HepG2 (cell line): ENCODE data around the gene HDLBP. TPM values are rescaled to one million over a fixed set of nuclear protein-coding genes. Genes with fewer than 3 reads are reported as not detected.

Experiments
- ATAC-seq: fragments of 200-7000 bp; cut with Tn5 transposase; 3 replicates; pipeline ENCODE4 v1.9.1; 2020; ENCODE audit warnings: mild to moderate bottlenecking, moderate library complexity
- BruUV-seq: library from RNA; stranded (reverse); fragments of 400-500 nt; replicated peaks from 2 replicates; lab custom pipeline; 2021; lab: Mats Ljungman, UMichigan
- CTCF ChIA-PET: fragments of 300-600 bp; formaldehyde crosslinking; extraction: SDS; loops from one replicate; lab custom pipeline; 2021; ENCODE audit warnings: low total read pairs, inconsistent platforms, low intra/inter-chr PET ratio; lab: Yijun Ruan, JAX
- POLR2A ChIA-PET: fragments of 350-600 bp; sonication (Branson Sonifier 250); formaldehyde crosslinking; loops from one replicate; lab custom pipeline; 2020; ENCODE audit warnings: antibody characterized with exemption, inconsistent platforms; lab: Yijun Ruan, JAX
- DNase-seq: peaks from one replicate; pipeline ENCODE4 v3.0.0-alpha.2; 2015; ENCODE audit warnings: low spot score
- FAIRE-seq: peaks from 3 replicates; lab custom pipeline; 2011; peaks lifted over from hg19 to GRCh38; lab: Jason Lieb, UNC
- H2AFZ ChIP-seq: one replicate; pipeline ENCODE4 v1.6.1; 2011; ENCODE audit warnings: low read length, inconsistent platforms
- H3K27ac ChIP-seq: fragments of 300-600 bp; 3 replicates; pipeline ENCODE4 v1.8.0; 2011; ENCODE audit warnings: mixed run types, mild to moderate bottlenecking, mixed read lengths, low read length, inconsistent platforms; ENCODE audit not compliant: insufficient read depth; ENCODE audit errors: extremely low read length
- H3K27me3 ChIP-seq, 2 experiments: fragments of 200-600 bp in 1 of 2; 2 replicates in 1 of 2; 3 replicates in 1 of 2; pipeline versions ENCODE4 v1.6.0 to v1.8.0; 2011; ENCODE audit warnings: low read length in 2 of 2, mild to moderate bottlenecking in 2 of 2, moderate library complexity in 2 of 2, inconsistent platforms in 1 of 2; ENCODE audit not compliant: insufficient read depth in 2 of 2, control insufficient read depth in 1 of 2
- H3K36me3 ChIP-seq, 2 experiments: fragments of 200-600 bp in 1 of 2; replicated peaks in 1 of 2; 2 replicates in 1 of 2; 3 replicates in 1 of 2; pipeline versions ENCODE4 v1.5.1 to v1.8.0; 2011; ENCODE audit warnings: low read length in 2 of 2, inconsistent platforms in 1 of 2; ENCODE audit not compliant: insufficient read depth in 2 of 2, control insufficient read depth in 1 of 2
- H3K4me1 ChIP-seq: 2 replicates; pipeline ENCODE4 v1.5.1; 2012; ENCODE audit warnings: low read length, inconsistent platforms; ENCODE audit not compliant: insufficient read depth
- H3K4me2 ChIP-seq: 2 replicates; pipeline ENCODE4 v1.6.0; 2011; ENCODE audit warnings: low read depth, low read length, inconsistent platforms
- H3K4me3 ChIP-seq, 3 experiments: fragments of 200-600 bp in 1 of 3; sonication (generic), shearing (Covaris generic) in 1 of 3; replicated peaks in 1 of 3; 2 replicates each; pipeline ENCODE4 v1.5.1; 2011 to 2016; ENCODE audit warnings: low read length in 3 of 3, inconsistent platforms in 2 of 3, low read depth in 2 of 3, mild to moderate bottlenecking in 2 of 3, control low read depth in 1 of 3, mixed read lengths in 1 of 3; ENCODE audit not compliant: insufficient read depth in 1 of 3
- H3K79me2 ChIP-seq: one replicate; pipeline ENCODE4 v1.6.1; 2011; ENCODE audit warnings: low read length, inconsistent platforms; ENCODE audit not compliant: insufficient read depth
- H3K9ac ChIP-seq: 2 replicates; pipeline ENCODE4 v1.6.0; 2011; ENCODE audit warnings: mild to moderate bottlenecking, low read depth, low read length, inconsistent platforms; ENCODE audit not compliant: insufficient read depth
- H3K9me3 ChIP-seq: 2 replicates; pipeline ENCODE4 v1.5.1; 2012; ENCODE audit warnings: mild to moderate bottlenecking, low read length
- H4K20me1 ChIP-seq: 2 replicates; pipeline ENCODE4 v1.6.0; 2011; ENCODE audit warnings: inconsistent platforms, mild to moderate bottlenecking, low read length, moderate library complexity; ENCODE audit not compliant: insufficient read depth
- LCORL ChIP-seq, 2 experiments: fragments of 450-650 bp in 1 of 2; sonication (generic) in 1 of 2; formaldehyde crosslinking in 1 of 2; IDR thresholded peaks; 2 replicates each; pipeline versions ENCODE4 v1.5.0 to v1.6.1; 2017 to 2020; ENCODE audit warnings: antibody characterized with exemption in 1 of 2, missing genetic modification reagents in 1 of 2
- NCOA1 ChIP-seq: sonication (generic); formaldehyde crosslinking; IDR thresholded peaks from 2 replicates; pipeline ENCODE4 v1.9.0; 2021; ENCODE audit warnings: missing genetic modification reagents
- RFX3 ChIP-seq: IDR thresholded peaks from 2 replicates; pipeline ENCODE4 v1.6.1; 2016; ENCODE audit warnings: missing biosample characterization, missing genetic modification reagents
- SP1 ChIP-seq, 2 experiments: fragments of 450-650 bp in 1 of 2; sonication (generic) in 1 of 2; formaldehyde crosslinking in 1 of 2; IDR thresholded peaks; 2 replicates each; pipeline versions ENCODE4 v1.4.0 to v1.6.1; 2016 to 2020; ENCODE audit warnings: missing genetic modification reagents in 1 of 2
- SRSF1 ChIP-seq: fragments of 200-400 bp; formaldehyde crosslinking; optimal IDR thresholded peaks from 2 replicates; pipeline ENCODE3; 2017; ENCODE audit warnings: mild to moderate bottlenecking, low read depth, low read length, moderate library complexity
- STAG1 ChIP-seq: sonication (generic); formaldehyde crosslinking; IDR thresholded peaks from 2 replicates; pipeline ENCODE4 v1.4.0; 2020; ENCODE audit warnings: missing genetic modification reagents
- ZNF282 ChIP-seq: fragments of 450-650 bp; IDR thresholded peaks from 2 replicates; pipeline ENCODE4 v1.6.1; 2018; ENCODE audit not compliant: partially characterized antibody
- ZNF546 ChIP-seq: sonication (generic); formaldehyde crosslinking; conservative IDR thresholded peaks from 2 replicates; pipeline ENCODE4 v1.8.1; 2023; ENCODE audit warnings: mild to moderate bottlenecking, missing genetic modification reagents
- ZNF572 ChIP-seq: sonication (generic); formaldehyde crosslinking; IDR thresholded peaks from 2 replicates; pipeline ENCODE4 v1.5.1; 2020; ENCODE audit warnings: mild to moderate bottlenecking, missing genetic modification reagents
- ZNF761 ChIP-seq: sonication (generic); formaldehyde crosslinking; conservative IDR thresholded peaks from 2 replicates; pipeline ENCODE4 v1.4.0; 2020; ENCODE audit warnings: mild to moderate bottlenecking, missing genetic modification reagents
- WGBS: methylation state at CpG from one replicate; pipeline ENCODE4 v1.1.6; 2017; ENCODE audit warnings: low lambda C conversion rate; 5-methylcytosine and 5-hydroxymethylcytosine counted together
- in situ Hi-C: cut with HindIII; loops from 2 replicates; pipeline ENCODE4 v1.10.0; 2017; ENCODE audit warnings: low pct_unique_long_range_greater_than_20kb; ENCODE audit not compliant: extremely low pct_ligation_motif_present
- intact Hi-C: fragments of 100-400 bp; cut with micrococcal nuclease; formaldehyde crosslinking; loops from one replicate; pipeline ENCODE4 v1.10.0; 2022; ENCODE audit not compliant: unreplicated experiment
- polyA plus RNA-seq, 8 experiments: library from polyadenylated mRNA; depleted of rRNA in 3 of 8; stranded (reverse) in 7 of 8; unstranded in 1 of 8; fragments of >200 nt; fragmentation: Illumina TruSeq in 4 of 8; extraction: Trizol in 4 of 8; gene quantifications; 2 replicates each; pipeline versions ENCODE4 v1.2.1 to v1.2.3, GENCODE V29; 2011 to 2016; ENCODE audit warnings: low read depth in 4 of 8, missing spikeins in 1 of 8, mixed read lengths in 1 of 8; ENCODE audit not compliant: insufficient read depth in 1 of 8
- total RNA-seq, 5 experiments: library from RNA; depleted of rRNA; stranded (reverse); fragments of >200 nt; fragmentation: Illumina TruSeq; extraction: Trizol; gene quantifications; 2 replicates each; pipeline ENCODE4 v1.2.3, GENCODE V29; 2016; ENCODE audit warnings: low read depth in 1 of 5
- TF ChIP-seq, protein P1 (sequence below): sonication (generic); formaldehyde crosslinking; IDR thresholded peaks from 2 replicates; pipeline ENCODE4 v1.8.0; 2022; ENCODE audit warnings: low read depth, missing genetic modification reagents
- TF ChIP-seq, protein P2 (sequence below): sonication (generic); formaldehyde crosslinking; IDR thresholded peaks from 2 replicates; pipeline ENCODE4 v1.5.1; 2020; ENCODE audit warnings: mild to moderate bottlenecking, missing genetic modification reagents

Gene HDLBP
- total and polyA plus RNA-seq, 2 of the 13 experiments (the other 11 are each of a cell fraction or from before 2014, with no cell fraction given): 464 to 707 TPM

DNA sequence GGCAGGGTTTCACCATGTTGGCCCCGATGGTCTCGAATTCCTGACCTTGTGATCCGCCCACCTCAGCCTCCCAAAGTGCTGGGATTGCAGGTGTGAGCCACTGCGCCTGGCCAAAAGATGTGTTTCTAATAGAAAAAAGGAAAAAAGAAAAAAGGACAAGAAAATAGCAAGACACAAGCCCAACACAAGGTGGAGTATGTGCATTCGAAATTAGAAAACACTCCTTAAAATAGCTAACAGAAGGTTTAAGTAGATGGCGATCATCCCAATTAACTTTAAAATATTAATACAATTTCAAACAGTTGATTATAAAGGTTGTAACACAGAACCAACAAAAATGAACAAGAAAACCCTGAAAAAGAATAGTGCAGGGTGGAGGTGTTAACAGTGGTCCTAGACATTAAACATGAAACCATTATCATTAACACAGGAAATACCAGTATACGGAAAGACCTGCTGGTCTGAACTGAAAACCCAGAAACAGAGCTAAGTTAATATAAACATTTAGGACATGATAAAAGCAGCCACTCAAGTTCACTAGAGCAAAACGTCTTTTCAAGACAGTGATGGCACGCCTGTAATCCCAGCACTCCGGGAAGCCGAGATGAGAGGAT, 57.9 kb downstream of the HDLBP start:
- TF ChIP-seq STAG1 (CRISPR knock-in tag) (0 out of 2 replicates have a peak, but pooled peaks have one; percentile 18), NCOA1 (0 out of 2 replicates have a peak, but pooled peaks have one; percentile 47), SP1 (IDR thresholded peaks at IDR 0.05) (no peak), SP1 (CRISPR knock-in tag; IDR thresholded peaks at IDR 0.05) (no peak)
- TF ChIP-seq, protein P1, sequence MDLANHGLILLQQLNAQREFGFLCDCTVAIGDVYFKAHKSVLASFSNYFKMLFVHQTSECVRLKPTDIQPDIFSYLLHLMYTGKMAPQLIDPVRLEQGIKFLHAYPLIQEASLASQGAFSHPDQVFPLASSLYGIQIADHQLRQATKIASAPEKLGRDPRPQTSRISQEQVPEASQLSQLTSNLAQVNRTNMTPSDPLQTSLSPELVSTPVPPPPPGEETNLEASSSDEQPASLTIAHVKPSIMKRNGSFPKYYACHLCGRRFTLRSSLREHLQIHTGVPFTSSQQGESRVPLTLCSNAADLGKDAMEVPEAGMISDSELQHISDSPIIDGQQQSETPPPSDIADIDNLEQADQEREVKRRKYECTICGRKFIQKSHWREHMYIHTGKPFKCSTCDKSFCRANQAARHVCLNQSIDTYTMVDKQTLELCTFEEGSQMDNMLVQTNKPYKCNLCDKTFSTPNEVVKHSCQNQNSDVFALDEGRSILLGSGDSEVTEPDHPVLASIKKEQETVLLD (CRISPR knock-in tag): no peak
- WGBS: 96% methylated on average over 11 of the region's 11 CpGs
- intact Hi-C loops: no loop called here

DNA sequence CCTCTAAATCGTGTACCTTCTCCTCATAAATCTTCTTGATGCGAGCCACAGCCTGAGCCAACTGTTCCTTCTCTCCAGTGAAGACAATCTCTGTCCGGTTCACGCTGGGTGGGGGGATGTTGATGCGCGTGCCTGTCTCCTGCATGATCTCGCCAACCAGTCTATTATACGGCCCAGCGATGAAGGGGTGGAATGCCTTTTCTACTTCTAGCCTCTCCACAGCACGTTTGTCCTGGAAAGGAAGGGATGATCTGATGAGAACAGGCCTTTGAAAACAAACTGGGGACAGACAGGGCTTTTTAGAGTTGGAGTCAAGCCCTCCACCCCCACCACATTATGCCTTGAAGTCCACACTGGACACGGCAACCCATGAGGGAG, 59.3 kb downstream of the HDLBP start:
- Histone ChIP-seq H3K36me3 (peaks cover 64 to 95% of the 10 kb centered on the region in 2 experiments), H3K4me3 (no peak overlapping the region), H3K4me1 (peaks cover 26% of the 10 kb centered on the region), H3K27ac (no peak overlapping the region), H2AFZ (no peak overlapping the region), H4K20me1 (peaks cover 54% of the 10 kb centered on the region), H3K9me3 (no peaks in the 10 kb centered on the region), H3K4me2 (no peak overlapping the region), H3K27me3 (no peaks in the 10 kb centered on the region), H3K9ac (no peak overlapping the region), H3K79me2 (peaks cover 37% of the 10 kb centered on the region)
- no TSS peak for BruUV-seq
- ChIA-PET POLR2A (no interaction called here), CTCF (no interaction called here)
- intact Hi-C loops: no loop called here
- whole genome bisulfite sequencing: 98% methylated on average over 10 of the region's 11 CpGs
- DNase-seq (no peak), ATAC-seq (no peak), FAIRE-seq (no peak)
- in situ Hi-C loops: no loop called here
- no peak for TF ChIP-seq ZNF572
- no peak for TF ChIP-seq ZNF282
- TF ChIP-seq, protein P2, sequence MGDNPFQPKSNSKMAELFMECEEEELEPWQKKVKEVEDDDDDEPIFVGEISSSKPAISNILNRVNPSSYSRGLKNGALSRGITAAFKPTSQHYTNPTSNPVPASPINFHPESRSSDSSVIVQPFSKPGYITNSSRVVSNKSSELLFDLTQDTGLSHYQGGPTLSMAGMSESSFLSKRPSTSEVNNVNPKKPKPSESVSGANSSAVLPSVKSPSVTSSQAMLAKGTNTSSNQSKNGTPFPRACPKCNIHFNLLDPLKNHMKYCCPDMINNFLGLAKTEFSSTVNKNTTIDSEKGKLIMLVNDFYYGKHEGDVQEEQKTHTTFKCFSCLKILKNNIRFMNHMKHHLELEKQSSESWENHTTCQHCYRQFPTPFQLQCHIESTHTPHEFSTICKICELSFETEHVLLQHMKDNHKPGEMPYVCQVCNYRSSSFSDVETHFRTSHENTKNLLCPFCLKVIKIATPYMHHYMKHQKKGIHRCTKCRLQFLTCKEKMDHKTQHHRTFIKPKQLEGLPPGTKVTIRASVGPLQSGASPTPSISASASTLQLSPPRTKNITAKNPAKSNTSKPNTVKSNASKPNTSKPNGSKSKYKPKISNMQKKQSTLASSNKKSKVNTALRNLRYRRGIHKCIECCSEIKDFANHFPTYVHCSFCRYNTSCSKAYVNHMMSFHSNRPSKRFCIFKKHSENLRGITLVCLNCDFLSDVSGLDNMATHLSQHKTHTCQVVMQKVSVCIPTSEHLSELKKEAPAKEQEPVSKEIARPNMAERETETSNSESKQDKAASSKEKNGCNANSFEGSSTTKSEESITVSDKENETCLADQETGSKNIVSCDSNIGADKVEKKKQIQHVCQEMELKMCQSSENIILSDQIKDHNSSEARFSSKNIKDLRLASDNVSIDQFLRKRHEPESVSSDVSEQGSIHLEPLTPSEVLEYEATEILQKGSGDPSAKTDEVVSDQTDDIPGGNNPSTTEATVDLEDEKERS (CRISPR knock-in tag): no peak
- TF ChIP-seq ZNF761 (CRISPR knock-in tag): no peak
- TF ChIP-seq SRSF1: no peak
- TF ChIP-seq ZNF546 (CRISPR knock-in tag): no peak
- TF ChIP-seq RFX3 (CRISPR knock-in tag): no peak
- no peak for TF ChIP-seq LCORL (IDR thresholded peaks at IDR 0.05)
- no peak for TF ChIP-seq LCORL (CRISPR knock-in tag; IDR thresholded peaks at IDR 0.05)

More for the DNA sequence above, 57.9 kb downstream of the HDLBP start:
- H3K9ac ChIP-seq: no peak overlapping the region
- peaks cover 45% of the 10 kb centered on the region for H3K79me2 ChIP-seq
- H3K4me2 ChIP-seq: no peak overlapping the region
- peaks cover 63 to 95% of the 10 kb centered on the region in 2 experiments for H3K36me3 ChIP-seq
- H3K9me3 ChIP-seq: no peaks in the 10 kb centered on the region
- no peak for ATAC-seq
- DNase-seq: no peak
- ChIA-PET CTCF (no interaction called here), POLR2A (no interaction called here)
- no peak overlapping the region for H2AFZ ChIP-seq
- FAIRE-seq: peak; percentile 21
- H3K4me1 ChIP-seq: peaks cover 26% of the 10 kb centered on the region
- H3K4me3 ChIP-seq: no peak overlapping the region
- no TSS peak for BruUV-seq
- H4K20me1 ChIP-seq: peaks cover 62% of the 10 kb centered on the region
- in situ Hi-C loops: no loop called here
- H3K27me3 ChIP-seq: no peaks in the 10 kb centered on the region
- H3K27ac ChIP-seq: no peak overlapping the region
